K562 (cell line): ENCODE measurements around the gene R3HDM2. TPM values are rescaled to one million over a fixed set of nuclear protein-coding genes. Genes with fewer than 3 reads are reported as not detected.

ENCODE experiments used
- CBX3 ChIP-seq, 2 experiments: IDR thresholded peaks; 1 replicate in 1 of 2; 2 replicates in 1 of 2; pipeline ENCODE4 v1.6.1; 2012; ENCODE audit warnings: inconsistent platforms in 2 of 2, low read length in 2 of 2, borderline replicate concordance in 1 of 2, control low read depth in 1 of 2
- DNMT1 ChIP-seq: fragments of 450-650 bp; IDR thresholded peaks from 2 replicates; pipeline ENCODE4 v1.6.1; 2016; ENCODE audit warnings: antibody characterized with exemption, mild to moderate bottlenecking
- ELF4 ChIP-seq: fragments of 450-650 bp; formaldehyde crosslinking; IDR thresholded peaks from 2 replicates; pipeline ENCODE4 v1.4.0; 2022; ENCODE audit warnings: missing genetic modification characterization
- ELK1 ChIP-seq: sonication (generic); formaldehyde crosslinking; IDR thresholded peaks from 2 replicates; pipeline ENCODE4 v1.8.1; 2022; ENCODE audit warnings: missing genetic modification reagents
- EP400 ChIP-seq: fragments of 450-650 bp; IDR thresholded peaks from 2 replicates; pipeline ENCODE4 v1.6.1; 2017; ENCODE audit warnings: antibody characterized with exemption, mild to moderate bottlenecking, moderate library complexity
- HES1 ChIP-seq: fragments of 450-650 bp; IDR thresholded peaks from 2 replicates; pipeline ENCODE4 v1.6.1; 2016; ENCODE audit warnings: low read depth, mild to moderate bottlenecking, moderate library complexity
- HNRNPL ChIP-seq: fragments of 200-400 bp; formaldehyde crosslinking; IDR thresholded peaks from 2 replicates; pipeline ENCODE4 v1.6.1; 2017; ENCODE audit warnings: low read depth, mild to moderate bottlenecking, low read length
- MXI1 ChIP-seq: IDR thresholded peaks from 2 replicates; pipeline ENCODE4 v1.6.1; 2011; ENCODE audit warnings: low read depth, mild to moderate bottlenecking, improper control_type of control experiment, low read length
- RUNX1 ChIP-seq: sonication (generic); IDR thresholded peaks from 2 replicates; pipeline ENCODE4 v1.6.1; 2016; ENCODE audit warnings: antibody characterized with exemption, low read depth
- ZBTB12 ChIP-seq: fragments of 250-450 bp; sonication (Bioruptor Pico); IDR thresholded peaks from 2 replicates; pipeline ENCODE4 v1.4.0; 2020
- ZNF121 ChIP-seq: sonication (generic); formaldehyde crosslinking; conservative IDR thresholded peaks from 2 replicates; pipeline ENCODE4 v1.8.0; 2022; ENCODE audit warnings: missing genetic modification reagents
- ZNF133 ChIP-seq: fragments of 250-450 bp; sonication (Bioruptor Pico); IDR thresholded peaks from 2 replicates; pipeline ENCODE4 v1.4.0; 2020; ENCODE audit warnings: mild to moderate bottlenecking
- ZNF197 ChIP-seq: fragments of 200-800 bp; sonication (Bioruptor generic); IDR thresholded peaks from 2 replicates; pipeline ENCODE4 v1.6.1; 2016; ENCODE audit warnings: low read depth, missing genetic modification characterization, missing compliant biosample characterization
- ZNF3 ChIP-seq: fragments of 250-450 bp; sonication (Bioruptor Pico); IDR thresholded peaks from 2 replicates; pipeline ENCODE4 v1.5.0; 2021; ENCODE audit warnings: mild to moderate bottlenecking, moderate library complexity
- polyA plus RNA-seq, 8 experiments: library from polyadenylated mRNA; depleted of rRNA in 4 of 8; stranded (reverse) in 5 of 8; unstranded in 3 of 8; fragments of >200 nt; fragmentation: Nextera tagmentation in 2 of 8; fragmentation: Illumina TruSeq in 1 of 8; extraction: Ambion mirVana in 2 of 8; extraction: Trizol in 1 of 8; gene quantifications; 2 replicates each; pipeline versions ENCODE4 v1.2.1 to v1.2.3, GENCODE V29; 2011 to 2014; ENCODE audit warnings: inconsistent platforms in 1 of 8, missing spikeins in 1 of 8
- total RNA-seq, 7 experiments: library from RNA; depleted of rRNA in 6 of 7; stranded (reverse); fragments of >200 nt in 6 of 7; fragmentation: Illumina TruSeq in 2 of 7; extraction: Trizol in 2 of 7; gene quantifications; 2 replicates each; pipeline versions ENCODE4 v1.2.1 to v1.2.3, GENCODE V29; 2011 to 2021; ENCODE audit warnings: low replicate concordance in 1 of 7
- TF ChIP-seq, protein P1 (sequence below), 3 experiments: fragments of 200-800 bp in 1 of 3; fragments of 250-450 bp in 1 of 3; fragments of 450-650 bp in 1 of 3; sonication (Bioruptor Pico) in 1 of 3; sonication (Bioruptor generic) in 1 of 3; formaldehyde crosslinking in 1 of 3; IDR thresholded peaks; 2 replicates each; pipeline versions ENCODE4 v1.6.1 to v1.8.0; 2016 to 2022; ENCODE audit warnings: mild to moderate bottlenecking in 2 of 3, missing genetic modification characterization in 2 of 3, missing compliant biosample characterization in 1 of 3, moderate library complexity in 1 of 3
- TF ChIP-seq, protein P2 (sequence below): fragments of 450-650 bp; formaldehyde crosslinking; IDR thresholded peaks from 2 replicates; pipeline ENCODE4 v1.4.0; 2022; ENCODE audit warnings: mild to moderate bottlenecking, moderate library complexity
- TF ChIP-seq, protein P3 (sequence below): sonication (generic); formaldehyde crosslinking; IDR thresholded peaks from 2 replicates; pipeline ENCODE4 v1.8.1; 2023; ENCODE audit warnings: mild to moderate bottlenecking, missing genetic modification reagents

The R3HDM2 gene
- total and polyA plus RNA-seq, 9 of the 15 experiments (the other 6 are each of a cell fraction or from before 2014, with no cell fraction given): 3.3 to 18.8 (median 9.0) TPM

DNA sequence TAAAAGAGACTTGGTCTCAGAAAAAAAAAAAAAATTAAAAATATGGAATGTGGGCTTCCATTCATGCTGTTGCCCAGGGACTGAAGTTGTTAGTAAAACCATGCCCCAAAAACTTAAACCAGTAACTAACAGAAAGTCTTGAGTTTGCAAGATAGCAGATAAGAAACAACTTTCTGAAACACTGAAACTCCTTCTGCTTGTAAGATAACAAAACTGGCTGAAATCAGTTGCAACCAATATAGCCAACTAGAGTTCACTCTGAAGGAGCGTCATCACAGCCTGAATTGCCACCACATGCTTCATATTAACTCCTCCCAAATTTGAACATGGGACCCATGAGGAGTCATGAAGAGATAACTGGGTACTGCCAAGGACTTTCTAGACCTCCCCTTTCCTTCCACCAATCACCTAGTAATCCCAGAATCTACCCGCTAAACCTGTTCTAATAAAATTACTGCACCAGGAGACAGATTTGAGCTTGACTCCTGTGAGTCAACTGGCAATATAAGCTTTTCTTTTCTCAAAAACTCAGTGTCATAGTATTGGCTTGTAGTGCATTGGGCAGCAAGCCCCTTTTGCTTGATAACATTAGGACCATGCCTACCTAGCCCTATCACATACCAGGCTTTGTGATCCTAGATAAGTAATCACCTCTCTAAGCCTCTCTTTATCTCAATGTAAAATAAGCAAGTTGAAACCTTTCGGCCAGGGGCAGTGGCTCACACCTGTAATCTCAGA is 53.6 kb downstream of the R3HDM2 start (continued):
- TF ChIP-seq, protein P1, sequence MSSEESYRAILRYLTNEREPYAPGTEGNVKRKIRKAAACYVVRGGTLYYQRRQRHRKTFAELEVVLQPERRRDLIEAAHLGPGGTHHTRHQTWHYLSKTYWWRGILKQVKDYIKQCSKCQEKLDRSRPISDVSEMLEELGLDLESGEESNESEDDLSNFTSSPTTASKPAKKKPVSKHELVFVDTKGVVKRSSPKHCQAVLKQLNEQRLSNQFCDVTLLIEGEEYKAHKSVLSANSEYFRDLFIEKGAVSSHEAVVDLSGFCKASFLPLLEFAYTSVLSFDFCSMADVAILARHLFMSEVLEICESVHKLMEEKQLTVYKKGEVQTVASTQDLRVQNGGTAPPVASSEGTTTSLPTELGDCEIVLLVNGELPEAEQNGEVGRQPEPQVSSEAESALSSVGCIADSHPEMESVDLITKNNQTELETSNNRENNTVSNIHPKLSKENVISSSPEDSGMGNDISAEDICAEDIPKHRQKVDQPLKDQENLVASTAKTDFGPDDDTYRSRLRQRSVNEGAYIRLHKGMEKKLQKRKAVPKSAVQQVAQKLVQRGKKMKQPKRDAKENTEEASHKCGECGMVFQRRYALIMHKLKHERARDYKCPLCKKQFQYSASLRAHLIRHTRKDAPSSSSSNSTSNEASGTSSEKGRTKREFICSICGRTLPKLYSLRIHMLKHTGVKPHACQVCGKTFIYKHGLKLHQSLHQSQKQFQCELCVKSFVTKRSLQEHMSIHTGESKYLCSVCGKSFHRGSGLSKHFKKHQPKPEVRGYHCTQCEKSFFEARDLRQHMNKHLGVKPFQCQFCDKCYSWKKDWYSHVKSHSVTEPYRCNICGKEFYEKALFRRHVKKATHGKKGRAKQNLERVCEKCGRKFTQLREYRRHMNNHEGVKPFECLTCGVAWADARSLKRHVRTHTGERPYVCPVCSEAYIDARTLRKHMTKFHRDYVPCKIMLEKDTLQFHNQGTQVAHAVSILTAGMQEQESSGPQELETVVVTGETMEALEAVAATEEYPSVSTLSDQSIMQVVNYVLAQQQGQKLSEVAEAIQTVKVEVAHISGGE (CRISPR knock-in tag; IDR thresholded peaks at IDR 0.05): peak in 1 of 3 experiments; percentile 20; a peak in 1 of 6 replicates
- TF ChIP-seq ZNF121: no peak
- TF ChIP-seq CBX3 (IDR thresholded peaks at IDR 0.05; ENCODE audit: borderline replicate concordance in 1 of 2, low read length in 2 of 2): no peak; a peak in 1 of 3 replicates
- TF ChIP-seq EP400: 0 out of 2 replicates have a peak, but pooled peaks have one; percentile 43
- no peak for TF ChIP-seq RUNX1
- no peak for TF ChIP-seq ZNF197 (CRISPR knock-in tag)
- TF ChIP-seq ELK1 (CRISPR knock-in tag): no peak
- TF ChIP-seq ZBTB12 (CRISPR knock-in tag): peak; percentile 50; the same call in 1 of the 2 replicates
- no peak for TF ChIP-seq DNMT1
- no peak for TF ChIP-seq HNRNPL
- TF ChIP-seq, protein P2, sequence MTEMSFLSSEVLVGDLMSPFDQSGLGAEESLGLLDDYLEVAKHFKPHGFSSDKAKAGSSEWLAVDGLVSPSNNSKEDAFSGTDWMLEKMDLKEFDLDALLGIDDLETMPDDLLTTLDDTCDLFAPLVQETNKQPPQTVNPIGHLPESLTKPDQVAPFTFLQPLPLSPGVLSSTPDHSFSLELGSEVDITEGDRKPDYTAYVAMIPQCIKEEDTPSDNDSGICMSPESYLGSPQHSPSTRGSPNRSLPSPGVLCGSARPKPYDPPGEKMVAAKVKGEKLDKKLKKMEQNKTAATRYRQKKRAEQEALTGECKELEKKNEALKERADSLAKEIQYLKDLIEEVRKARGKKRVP (CRISPR knock-in tag): peak; percentile 64
- TF ChIP-seq, protein P3, sequence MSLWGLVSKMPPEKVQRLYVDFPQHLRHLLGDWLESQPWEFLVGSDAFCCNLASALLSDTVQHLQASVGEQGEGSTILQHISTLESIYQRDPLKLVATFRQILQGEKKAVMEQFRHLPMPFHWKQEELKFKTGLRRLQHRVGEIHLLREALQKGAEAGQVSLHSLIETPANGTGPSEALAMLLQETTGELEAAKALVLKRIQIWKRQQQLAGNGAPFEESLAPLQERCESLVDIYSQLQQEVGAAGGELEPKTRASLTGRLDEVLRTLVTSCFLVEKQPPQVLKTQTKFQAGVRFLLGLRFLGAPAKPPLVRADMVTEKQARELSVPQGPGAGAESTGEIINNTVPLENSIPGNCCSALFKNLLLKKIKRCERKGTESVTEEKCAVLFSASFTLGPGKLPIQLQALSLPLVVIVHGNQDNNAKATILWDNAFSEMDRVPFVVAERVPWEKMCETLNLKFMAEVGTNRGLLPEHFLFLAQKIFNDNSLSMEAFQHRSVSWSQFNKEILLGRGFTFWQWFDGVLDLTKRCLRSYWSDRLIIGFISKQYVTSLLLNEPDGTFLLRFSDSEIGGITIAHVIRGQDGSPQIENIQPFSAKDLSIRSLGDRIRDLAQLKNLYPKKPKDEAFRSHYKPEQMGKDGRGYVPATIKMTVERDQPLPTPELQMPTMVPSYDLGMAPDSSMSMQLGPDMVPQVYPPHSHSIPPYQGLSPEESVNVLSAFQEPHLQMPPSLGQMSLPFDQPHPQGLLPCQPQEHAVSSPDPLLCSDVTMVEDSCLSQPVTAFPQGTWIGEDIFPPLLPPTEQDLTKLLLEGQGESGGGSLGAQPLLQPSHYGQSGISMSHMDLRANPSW (CRISPR knock-in tag): no peak
- no peak for TF ChIP-seq ZNF3 (CRISPR knock-in tag)
- TF ChIP-seq HES1: no peak
- TF ChIP-seq MXI1: no peak
- no peak for TF ChIP-seq ZNF133 (CRISPR knock-in tag)
- TF ChIP-seq ELF4: 0 out of 2 replicates have a peak, but pooled peaks have one; percentile 37
